ENCODE results near the gene IGSF5. TPM values are rescaled to one million over a fixed set of nuclear protein-coding genes. Genes with fewer than 3 reads are reported as not detected.

The IGSF5 gene
- total RNA-seq, 2 donors from 2014 or later = 1.7 TPM; not detected in 1

DNA sequence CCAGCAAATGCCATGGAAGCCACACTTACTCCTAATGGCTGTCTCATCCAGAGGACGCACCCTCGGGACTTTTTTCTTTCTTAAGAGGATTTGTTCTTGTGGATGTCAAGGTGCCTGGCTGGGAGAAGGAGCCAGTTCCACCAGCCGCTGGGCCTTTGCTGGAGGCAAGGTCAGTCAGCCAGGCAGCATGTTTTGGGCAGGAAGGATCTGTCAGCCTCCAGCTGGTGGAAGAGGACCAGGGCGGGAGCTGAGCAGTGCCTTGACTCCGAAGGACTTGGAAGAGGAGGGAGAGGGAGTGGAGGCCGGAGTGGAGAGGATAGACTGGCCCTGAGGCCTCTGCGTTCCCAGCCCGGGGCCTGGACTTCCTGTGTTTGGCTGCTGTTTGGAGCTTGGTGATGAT, 5.7 kb downstream of the IGSF5 start:
- intact Hi-C loops (cut with DNase I) = no loop called here
- H3K4me1 ChIP-seq (replicated peaks) = no peaks in the 10 kb centered on the region
- no peaks in the 10 kb centered on the region for H3K36me3 ChIP-seq
- no peaks in the 10 kb centered on the region for H3K9me3 ChIP-seq
- TF ChIP-seq POLR2AphosphoS5 (IDR thresholded peaks at IDR 0.05) = no peak
- no peak overlapping the region for H3K27ac ChIP-seq
- DNase-seq (ENCODE audit: low spot score) = no peak
- no peak overlapping the region for H3K4me3 ChIP-seq
- 82% methylated on average over 8 of the region's 8 CpGs for WGBS
- no peaks in the 10 kb centered on the region for H3K27me3 ChIP-seq (replicated peaks; ENCODE audit: insufficient read depth)

GRCh38 chr21:39754811-39755210, 9.8 kb downstream of the IGSF5 start:
- no peak overlapping the region for H3K27ac ChIP-seq
- H3K4me3 ChIP-seq = no peak overlapping the region
- H3K36me3 ChIP-seq = no peaks in the 10 kb centered on the region
- intact Hi-C loops (cut with DNase I) = no loop called here
- no peaks in the 10 kb centered on the region for H3K4me1 ChIP-seq (replicated peaks)
- no peaks in the 10 kb centered on the region for H3K27me3 ChIP-seq (replicated peaks; ENCODE audit: insufficient read depth)
- H3K9me3 ChIP-seq = no peaks in the 10 kb centered on the region
- WGBS = 59% methylated on average over 3 of the region's 3 CpGs
- TF ChIP-seq POLR2A (IDR thresholded peaks at IDR 0.05) = no peak
- TF ChIP-seq POLR2AphosphoS5 (IDR thresholded peaks at IDR 0.05) = no peak
- TF ChIP-seq, protein P1, sequence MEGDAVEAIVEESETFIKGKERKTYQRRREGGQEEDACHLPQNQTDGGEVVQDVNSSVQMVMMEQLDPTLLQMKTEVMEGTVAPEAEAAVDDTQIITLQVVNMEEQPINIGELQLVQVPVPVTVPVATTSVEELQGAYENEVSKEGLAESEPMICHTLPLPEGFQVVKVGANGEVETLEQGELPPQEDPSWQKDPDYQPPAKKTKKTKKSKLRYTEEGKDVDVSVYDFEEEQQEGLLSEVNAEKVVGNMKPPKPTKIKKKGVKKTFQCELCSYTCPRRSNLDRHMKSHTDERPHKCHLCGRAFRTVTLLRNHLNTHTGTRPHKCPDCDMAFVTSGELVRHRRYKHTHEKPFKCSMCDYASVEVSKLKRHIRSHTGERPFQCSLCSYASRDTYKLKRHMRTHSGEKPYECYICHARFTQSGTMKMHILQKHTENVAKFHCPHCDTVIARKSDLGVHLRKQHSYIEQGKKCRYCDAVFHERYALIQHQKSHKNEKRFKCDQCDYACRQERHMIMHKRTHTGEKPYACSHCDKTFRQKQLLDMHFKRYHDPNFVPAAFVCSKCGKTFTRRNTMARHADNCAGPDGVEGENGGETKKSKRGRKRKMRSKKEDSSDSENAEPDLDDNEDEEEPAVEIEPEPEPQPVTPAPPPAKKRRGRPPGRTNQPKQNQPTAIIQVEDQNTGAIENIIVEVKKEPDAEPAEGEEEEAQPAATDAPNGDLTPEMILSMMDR (IDR thresholded peaks at IDR 0.05) = no peak
- DNase-seq (ENCODE audit: low spot score) = no peak

DNA sequence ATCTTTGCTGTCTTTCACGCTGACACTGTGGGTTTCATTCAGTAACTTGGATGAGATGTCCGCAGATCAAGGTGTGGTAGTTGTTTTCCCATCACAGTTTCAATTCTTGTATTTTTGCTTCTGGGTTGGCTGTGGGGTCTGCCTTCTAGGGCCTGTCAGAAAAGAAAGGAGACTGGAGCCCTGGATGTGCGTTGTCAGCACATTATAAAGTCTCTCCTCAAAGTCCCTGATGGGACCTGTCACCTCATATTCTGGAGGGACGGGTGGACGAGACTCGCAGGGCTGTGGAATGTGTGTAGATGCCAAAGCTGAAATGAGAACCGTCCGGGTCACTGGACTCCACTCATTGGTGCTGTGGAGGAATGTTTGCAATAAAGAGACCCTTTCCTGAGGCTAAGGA, 11.3 kb downstream of the IGSF5 start:
- H3K9me3 ChIP-seq = no peaks in the 10 kb centered on the region
- H3K4me3 ChIP-seq = no peak overlapping the region
- no peaks in the 10 kb centered on the region for H3K27me3 ChIP-seq (replicated peaks; ENCODE audit: insufficient read depth)
- WGBS = 59% methylated on average over 8 of the region's 8 CpGs
- no peaks in the 10 kb centered on the region for H3K4me1 ChIP-seq (replicated peaks)
- no peak for DNase-seq (ENCODE audit: low spot score)
- TF ChIP-seq POLR2AphosphoS5 (IDR thresholded peaks at IDR 0.05) (no peak), POLR2A (IDR thresholded peaks at IDR 0.05) (no peak)
- TF ChIP-seq, protein P1 (IDR thresholded peaks at IDR 0.05) = no peak
- H3K36me3 ChIP-seq = no peaks in the 10 kb centered on the region
- intact Hi-C loops (cut with DNase I) = no loop called here
- H3K27ac ChIP-seq = no peak overlapping the region

DNA sequence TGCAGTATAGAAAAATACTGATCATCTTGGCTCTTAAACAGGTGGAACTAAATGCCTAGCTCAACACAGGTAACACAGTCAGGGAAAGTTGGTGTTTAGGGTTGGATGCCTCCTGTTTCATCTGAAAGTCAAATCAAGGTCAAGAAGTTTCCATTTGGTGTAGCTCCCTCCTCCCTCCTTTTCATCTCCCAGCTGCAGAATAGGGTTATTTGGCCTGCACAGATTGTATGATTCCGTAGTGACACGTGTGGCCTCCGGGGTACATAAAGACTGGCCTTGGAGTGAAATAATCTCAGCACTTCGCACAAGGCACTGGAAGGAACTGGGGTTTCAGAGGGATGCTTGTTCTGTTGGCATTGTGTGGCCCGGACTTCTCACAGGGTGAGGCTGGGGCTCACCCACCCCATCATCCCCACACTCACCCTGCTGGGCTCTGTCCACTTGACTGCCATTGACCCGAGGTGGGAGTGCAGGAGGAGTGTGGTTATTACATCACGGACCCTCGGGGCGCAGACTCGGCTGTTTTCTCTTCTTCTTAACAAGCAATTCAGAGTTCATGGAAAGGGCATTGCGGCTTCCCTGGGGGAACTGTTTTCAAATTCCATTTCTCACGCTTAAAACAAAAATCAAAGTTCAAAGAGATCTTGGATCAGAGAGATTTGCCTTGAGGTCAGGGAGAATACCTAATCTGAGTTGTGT, 18.4 kb downstream of the IGSF5 start:
- no peaks in the 10 kb centered on the region for H3K4me1 ChIP-seq (replicated peaks)
- intact Hi-C loops (cut with DNase I) = no loop called here
- TF ChIP-seq, protein P1 (IDR thresholded peaks at IDR 0.05) = no peak
- TF ChIP-seq POLR2AphosphoS5 (IDR thresholded peaks at IDR 0.05) (no peak), POLR2A (IDR thresholded peaks at IDR 0.05) (no peak)
- no peak overlapping the region for H3K27ac ChIP-seq
- 54% methylated on average over 12 of the region's 12 CpGs for WGBS
- no peaks in the 10 kb centered on the region for H3K27me3 ChIP-seq (replicated peaks; ENCODE audit: insufficient read depth)
- no peaks in the 10 kb centered on the region for H3K36me3 ChIP-seq
- no peaks in the 10 kb centered on the region for H3K9me3 ChIP-seq
- DNase-seq (ENCODE audit: low spot score) = no peak
- no peak overlapping the region for H3K4me3 ChIP-seq

DNA sequence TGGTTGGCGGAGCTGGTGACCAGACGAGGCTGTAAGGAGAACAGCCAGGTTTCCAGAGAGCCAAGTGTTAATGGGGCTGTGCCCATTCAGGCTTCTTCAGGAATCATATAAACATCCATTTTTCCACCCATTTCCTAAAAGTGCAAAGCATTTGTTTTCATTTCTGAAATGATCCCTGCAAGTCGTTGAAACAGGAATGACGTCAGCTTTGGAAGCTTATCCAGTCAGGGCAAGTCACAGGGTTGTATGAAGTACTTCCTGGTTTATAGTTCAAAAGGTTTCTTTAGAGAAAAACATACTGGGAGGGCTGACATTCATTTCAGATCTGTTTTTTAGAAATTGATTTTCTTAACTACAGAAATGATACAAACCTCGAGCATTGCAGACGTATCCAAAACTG, 29.2 kb downstream of the IGSF5 start:
- Histone ChIP-seq H3K9me3 (no peaks in the 10 kb centered on the region), H3K4me3 (no peak overlapping the region), H3K36me3 (no peaks in the 10 kb centered on the region), H3K27ac (no peak overlapping the region), H3K4me1 (replicated peaks) (no peaks in the 10 kb centered on the region), H3K27me3 (replicated peaks; ENCODE audit: insufficient read depth) (peaks cover 2% of the 10 kb centered on the region)
- 66% methylated on average over 6 of the region's 6 CpGs for WGBS
- intact Hi-C loops (cut with DNase I) = no loop called here
- no peak for TF ChIP-seq POLR2AphosphoS5 (IDR thresholded peaks at IDR 0.05)
- TF ChIP-seq, protein P1 (IDR thresholded peaks at IDR 0.05) = no peak
- no peak for TF ChIP-seq POLR2A (IDR thresholded peaks at IDR 0.05)
- DNase-seq (ENCODE audit: low spot score) = no peak
